Tibial nerve (tissue), 3 donors: ENCODE results near the gene ZCCHC8.
"Not testable (repeated sequence)": the region's sequence is repeated elsewhere in the genome, so short reads cannot be mapped to it uniquely, and the experiment has no call there.

ENCODE experiments used
- CTCF ChIP-seq, 5 experiments: fragments of 200-600 bp in 3 of 5; fragments of 450-650 bp in 2 of 5; sonication (generic) in 3 of 5; IDR thresholded peaks; one replicate each; pipeline ENCODE4 v1.5.1; 2016 to 2019; ENCODE audit warnings: antibody characterized with exemption in 5 of 5, mild to moderate bottlenecking in 3 of 5, moderate library complexity in 2 of 5
- POLR2A ChIP-seq, 2 donors: fragments of 450-650 bp; IDR thresholded peaks; one replicate each; pipeline ENCODE4 v1.6.1; 2017; ENCODE audit warnings: antibody characterized with exemption in 2 of 2, mild to moderate bottlenecking in 2 of 2, moderate library complexity in 2 of 2

GRCh38 chr12:122493222-122493621, 7.5 kb downstream of the ZCCHC8 start:
- not testable (repeated sequence) for TF ChIP-seq CTCF, POLR2A (IDR thresholded peaks at IDR 0.05)
